ENCODE results near the gene NTSR1.

The NTSR1 gene

DNA sequence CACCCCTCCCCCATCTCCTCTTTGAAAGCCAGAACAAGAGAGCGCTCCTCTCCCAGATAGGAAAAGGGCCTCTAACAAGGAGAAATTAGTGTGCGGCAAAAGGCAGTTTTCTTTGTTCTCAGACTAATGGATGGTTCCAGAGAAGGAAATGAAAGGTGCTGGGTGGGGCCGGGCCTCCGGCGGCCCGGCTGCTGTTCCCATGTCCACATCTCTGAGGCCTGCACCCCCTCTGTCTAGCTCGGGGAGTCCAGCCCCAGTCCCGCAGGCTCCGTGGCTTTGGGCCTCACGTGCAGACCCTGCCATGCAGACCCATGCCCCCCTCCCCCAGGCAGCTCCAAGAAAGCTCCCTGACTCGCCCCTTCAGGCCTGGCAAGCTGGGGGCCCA is 51.8 kb downstream of the NTSR1 start:
- no peak for DNase-seq

DNA sequence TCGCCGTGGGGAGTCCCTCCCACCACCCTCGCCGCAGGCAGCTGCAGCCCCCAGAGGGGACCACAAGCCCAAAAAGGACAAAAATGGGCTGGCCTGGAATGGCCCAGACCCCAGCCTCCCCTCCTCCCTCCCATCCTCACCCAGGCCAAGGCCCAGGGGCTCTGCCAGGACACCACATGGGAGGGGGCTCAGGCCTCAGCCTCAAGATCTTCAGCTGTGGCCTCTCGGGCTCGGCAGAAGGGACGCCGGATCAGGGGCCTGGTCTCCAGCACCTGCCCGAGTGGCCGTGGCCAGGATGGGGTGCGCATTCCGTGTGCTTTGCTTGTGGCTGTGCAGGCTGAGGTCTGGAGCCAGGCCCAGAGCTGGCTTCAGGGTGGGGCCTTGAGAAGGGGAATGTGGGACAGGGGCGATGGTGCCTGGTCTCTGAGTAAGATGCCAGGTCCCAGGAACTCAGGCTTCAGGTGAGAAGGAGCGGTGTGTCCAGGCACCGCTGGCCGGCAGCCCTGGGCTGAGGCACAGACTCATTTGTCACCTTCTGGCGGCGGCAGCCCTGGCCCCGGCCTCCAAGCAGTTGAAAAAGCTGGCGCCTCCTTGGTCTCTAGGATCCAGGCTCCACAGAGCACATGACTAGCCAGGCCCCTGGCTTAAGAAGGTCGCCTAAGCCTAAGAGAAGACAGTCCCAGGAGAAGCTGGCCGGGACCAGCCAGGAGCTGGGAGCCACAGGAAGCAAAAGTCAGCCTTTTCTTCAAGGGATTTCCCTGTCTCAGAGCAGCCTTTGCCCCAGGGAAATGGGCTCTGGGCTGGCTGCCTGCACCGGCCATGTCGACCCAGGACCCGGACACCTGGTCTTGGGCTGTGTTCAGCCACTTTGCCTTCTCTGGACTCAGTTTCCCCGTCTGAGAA is 52.5 kb downstream of the NTSR1 start:
- DNase-seq = no peak

DNA sequence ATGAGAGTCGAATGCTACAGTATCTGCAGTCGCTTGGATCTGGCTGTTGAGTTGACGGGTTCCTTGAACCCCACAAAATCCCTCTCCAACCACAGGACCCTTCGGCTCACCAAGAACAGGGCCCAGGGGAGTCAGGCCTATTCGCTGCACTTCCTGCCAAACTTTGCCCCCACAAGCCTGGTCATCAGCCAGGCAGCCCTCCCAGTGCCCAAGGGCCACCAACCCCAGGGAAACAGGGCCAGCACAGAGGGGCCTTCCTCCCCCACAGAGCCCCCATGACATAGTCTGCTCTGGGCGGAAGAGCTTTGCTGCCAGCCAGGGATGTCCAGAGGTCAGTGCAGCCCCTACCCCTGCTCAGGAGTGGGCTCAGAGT is 53.1 kb downstream of the NTSR1 start:
- no peak for DNase-seq

DNA sequence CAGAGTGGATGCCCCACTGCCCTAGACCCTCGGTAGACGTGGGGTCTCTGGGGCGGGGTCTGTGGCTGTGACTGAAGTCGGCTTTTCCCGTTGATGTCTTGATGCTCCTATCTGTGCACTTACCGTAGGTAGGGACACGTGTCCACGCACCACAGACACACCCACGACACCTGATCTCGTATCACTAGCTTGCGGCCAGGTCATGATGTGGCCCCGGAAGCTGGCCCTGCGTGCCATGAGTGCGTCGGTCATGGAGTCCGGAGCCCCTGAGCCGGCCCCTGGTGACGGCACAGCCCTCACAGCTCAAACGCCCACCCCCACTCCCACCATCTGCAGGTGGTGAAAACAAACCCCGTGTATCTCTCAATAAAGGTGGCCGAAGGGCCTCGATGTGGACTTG is 53.7 kb downstream of the NTSR1 start:
- no peak for DNase-seq

DNA sequence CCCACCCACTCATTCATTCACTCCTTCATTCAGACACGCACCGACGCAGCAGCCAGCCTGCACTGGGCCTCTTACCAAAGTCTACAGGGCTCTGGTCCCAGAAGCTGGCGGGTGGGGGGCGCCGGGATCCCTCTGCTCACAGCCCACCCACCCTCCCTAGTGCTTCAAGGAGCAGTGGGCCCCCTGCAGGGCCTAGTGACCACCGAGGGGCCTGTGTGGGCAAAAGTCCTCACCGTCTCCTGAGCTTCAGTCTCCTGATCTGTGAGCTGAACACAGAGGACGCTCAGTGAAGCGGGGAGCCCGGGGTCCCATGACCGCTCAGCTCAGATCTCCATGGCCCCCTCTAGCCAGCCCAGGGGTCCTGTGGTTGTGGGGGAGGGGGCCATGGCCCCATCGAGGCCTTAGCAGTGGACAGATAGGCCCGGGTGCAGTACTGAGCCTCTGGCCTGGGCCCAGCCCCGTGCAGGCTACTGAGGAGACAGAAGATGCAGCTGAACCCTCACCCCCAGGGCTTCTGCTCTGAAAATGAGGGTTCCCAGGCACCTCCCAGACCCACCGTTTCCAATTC is 54.2 kb downstream of the NTSR1 start:
- no peak for DNase-seq

DNA sequence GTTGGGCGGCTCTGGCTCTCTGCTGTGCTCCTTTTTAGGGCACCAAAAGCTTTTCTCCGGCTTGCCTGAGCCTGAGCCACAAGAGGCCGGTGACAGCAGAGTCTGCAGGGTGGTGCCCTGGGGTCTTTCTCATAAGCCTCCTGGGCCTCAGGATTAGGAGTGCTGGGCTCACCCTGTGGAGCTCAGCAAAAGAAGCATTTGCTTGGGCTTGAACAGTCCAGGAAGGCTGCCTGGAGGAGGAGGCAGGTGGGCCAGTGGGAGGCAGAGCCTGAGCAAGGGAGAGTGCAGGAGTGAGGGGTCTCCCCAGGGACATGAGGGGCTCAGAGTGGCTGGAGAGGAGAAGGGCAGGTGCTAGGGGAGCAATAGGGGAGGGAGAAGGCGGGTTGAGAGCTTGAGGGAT is 54.8 kb downstream of the NTSR1 start:
- DNase-seq = no peak

DNA sequence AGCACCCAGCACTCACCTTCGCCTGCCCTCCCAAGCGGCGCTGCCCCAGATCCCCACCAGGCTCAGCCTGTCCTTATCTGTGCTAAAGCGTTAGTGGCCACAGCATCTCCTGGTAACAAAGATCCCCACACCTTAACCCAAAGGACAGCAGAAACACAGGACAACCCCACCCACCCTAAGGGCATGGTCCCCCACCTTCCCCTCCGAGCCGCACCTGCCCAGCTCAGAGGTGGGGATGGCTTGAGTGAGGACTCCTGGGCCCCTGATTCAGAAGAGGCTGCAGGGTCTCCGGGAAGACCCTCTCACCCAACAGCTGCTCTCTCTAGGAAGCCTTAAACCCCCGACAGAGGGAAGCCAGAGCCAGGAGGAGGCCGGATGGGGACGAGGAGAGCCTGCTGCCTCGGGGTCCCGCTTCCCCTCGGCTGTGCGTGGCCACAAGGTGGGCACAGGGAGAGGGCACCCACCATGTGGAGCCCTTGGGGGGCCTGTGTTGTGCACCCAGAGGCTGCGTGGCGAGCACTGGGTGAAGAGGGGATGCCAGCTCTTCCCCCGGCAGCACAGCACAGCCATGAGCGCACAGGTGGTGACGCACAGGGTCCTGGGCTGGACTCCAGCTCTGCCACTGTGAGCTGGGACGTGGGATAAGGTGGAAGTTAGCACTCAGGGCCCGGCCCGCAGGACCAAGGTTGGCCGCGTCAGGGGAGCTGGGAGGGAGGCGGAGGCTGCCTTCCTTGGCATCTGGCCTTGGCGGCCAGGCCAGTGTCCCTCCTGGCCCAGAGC is 55.7 kb downstream of the NTSR1 start:
- DNase-seq = no peak

DNA sequence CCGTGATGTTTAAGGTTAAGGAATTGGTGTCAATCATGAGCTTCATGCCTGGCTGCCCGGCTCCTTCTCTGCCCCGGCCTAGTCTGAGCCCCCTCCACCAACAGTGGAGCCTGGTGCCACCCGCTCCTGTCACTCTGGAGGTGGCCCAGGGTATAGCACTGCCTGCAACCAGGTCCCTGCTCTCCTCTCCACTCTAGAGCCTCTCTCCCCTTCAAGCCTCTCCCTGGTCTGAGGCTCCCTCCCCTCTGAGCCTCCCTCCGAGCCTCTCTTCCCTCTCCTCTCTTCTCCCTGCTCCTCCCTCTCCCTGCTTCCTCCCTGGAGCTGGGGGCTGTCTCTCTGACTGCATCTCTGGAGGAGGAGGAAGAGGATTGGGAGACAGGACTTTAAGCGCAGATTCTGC is 56.4 kb downstream of the NTSR1 start:
- DNase-seq = no peak

DNA sequence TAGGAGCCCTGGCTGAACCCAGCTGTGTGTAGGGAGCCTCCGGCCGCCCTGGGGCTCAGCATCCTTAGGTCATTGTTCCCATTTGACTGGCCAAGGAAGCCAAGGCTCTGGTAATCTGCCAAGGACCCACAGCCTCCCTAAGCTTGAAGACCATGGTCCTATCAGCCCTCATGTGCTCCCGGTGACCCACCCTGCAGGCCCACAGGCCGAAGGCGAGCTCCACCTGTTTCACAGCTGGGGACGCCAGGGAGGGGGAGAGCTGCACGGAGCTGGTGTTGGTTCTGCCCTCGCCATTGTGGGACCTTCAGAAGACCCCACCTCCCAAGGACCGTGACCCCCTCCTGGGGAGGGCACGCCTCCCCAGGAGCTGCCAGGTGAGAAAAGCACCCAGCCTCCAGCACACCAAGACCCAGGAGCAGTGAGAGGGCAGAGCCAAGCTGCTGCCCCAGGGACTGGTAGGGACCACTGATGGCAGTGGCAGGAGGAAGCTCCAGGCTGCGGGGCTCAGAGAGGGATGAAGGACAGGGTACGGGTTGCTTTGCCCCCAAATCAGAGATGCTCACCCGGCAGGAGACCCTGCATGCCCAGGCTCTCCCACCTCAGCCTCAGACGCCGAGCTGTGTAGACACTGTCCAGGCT is 56.9 kb downstream of the NTSR1 start:
- DNase-seq = no peak

DNA sequence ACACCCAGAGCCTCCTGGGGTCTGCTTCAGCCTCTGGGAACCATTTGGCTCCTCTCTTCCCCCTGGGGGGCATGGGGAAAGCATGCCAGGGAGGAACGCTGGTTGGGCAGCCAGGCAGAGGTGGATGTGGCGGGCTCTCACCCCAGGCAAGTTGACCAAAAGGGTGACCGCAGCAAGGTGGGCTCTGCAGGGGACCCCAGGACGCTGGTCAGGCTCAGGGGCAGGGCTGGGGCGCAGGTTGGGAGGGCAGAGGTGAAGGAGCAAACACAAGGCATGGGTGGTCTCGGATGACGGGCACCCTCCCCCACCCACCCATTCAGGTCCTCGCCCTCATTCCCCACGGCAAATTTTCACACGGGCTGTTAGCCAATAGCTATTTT is 57.4 kb downstream of the NTSR1 start:
- DNase-seq = no peak

DNA sequence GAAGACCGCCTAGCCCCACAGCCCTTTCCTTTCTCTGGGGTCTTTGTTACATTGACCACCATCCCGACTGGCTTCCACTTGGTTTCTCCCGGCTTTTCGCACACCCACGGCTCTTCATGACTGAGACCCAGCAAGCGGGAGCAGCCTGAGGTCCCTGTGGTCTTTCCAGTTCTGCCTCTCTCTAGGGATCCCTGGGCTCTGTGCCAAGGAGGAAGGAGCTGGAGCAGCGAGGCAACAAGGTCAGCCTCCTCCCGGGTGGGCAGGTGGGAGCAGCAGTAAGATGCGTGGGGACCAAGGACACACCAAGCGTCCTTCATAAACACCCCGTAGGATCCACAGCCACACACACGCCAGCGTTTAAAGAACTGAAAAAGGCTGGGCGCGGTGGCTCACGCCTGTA is 58.1 kb downstream of the NTSR1 start:
- no peak for DNase-seq

DNA sequence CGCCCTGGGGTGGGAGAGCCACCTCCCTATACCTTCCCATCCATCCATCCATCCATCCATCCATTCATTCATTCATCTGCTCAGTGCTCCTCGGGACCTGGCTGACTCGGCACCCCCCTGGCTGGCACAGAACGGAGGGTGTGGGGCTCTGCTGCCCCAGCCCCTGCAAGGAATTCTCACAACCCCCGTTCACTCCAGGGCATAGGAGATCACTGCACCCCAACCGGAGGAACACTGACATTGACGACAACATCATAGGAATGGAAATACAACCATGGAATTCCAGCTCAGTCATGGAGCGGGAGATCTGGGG is 59.6 kb downstream of the NTSR1 start:
- DNase-seq = no peak

DNA sequence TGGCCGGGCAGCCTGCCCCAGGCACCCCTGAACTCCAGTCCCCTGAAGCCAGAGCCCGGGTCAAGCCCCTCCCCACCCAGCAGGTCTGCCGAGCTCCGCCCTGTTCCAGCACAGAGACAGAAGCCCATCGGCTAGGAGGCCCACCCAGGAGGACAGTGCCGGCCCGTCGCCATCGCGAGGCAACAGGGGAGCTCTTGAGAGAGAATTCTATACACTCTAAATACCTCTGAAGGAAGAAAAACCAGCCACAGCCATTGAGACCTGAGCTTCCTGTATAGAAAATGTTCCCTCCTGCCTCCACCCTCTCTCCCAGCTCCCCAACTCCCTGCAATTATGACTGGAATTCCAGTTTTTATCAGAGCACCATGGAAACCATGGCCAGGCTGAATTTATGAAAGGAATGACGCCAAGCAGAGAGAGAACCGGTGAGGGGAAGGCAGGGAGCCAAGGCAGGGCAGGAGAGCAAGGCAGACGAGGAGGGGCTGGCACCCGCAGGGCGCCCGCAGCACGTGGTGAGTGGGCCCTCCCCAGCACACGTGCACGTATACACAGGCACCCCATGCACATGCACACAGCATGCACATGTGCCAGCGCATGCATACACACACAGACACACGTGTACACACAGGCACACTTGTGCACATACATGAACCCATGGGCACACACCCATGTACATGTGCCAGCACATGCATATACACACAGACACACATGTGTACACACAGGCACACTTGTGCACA is 60.1 kb downstream of the NTSR1 start:
- DNase-seq = no peak

DNA sequence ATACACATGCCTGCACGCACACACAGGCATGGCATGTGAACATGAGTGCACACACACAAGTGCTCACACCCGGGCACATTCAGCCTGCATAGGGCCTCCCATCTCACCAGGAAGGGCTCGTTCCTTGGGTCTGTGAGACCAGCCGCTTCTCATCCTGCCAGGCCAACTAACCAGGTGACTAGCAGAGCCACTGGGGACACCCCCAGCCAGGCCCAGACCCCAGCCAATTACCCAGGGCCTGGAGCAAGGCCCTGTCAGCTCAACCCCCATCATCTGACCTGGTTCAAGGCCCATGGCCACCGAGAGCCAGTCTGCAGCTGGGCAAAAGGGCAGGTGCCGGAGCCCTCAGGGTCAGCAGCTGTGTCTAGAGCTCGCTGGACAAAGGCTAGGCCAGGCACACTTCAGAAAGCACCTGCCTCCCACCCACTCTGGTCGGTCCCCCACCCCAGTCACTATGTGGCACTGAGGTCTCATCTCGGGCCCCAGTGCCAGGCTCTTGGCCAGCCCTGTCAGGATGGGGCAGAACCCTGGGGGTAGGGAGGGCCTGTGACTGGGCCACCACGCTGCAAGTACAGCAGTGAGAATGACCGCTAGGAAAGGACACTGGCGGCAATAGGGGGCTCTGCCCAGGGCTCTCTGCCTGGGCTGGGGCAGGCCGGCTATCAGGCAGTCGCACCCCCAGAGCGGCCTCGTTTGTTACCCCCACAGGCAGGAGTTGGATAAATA is 60.9 kb downstream of the NTSR1 start:
- DNase-seq = no peak

DNA sequence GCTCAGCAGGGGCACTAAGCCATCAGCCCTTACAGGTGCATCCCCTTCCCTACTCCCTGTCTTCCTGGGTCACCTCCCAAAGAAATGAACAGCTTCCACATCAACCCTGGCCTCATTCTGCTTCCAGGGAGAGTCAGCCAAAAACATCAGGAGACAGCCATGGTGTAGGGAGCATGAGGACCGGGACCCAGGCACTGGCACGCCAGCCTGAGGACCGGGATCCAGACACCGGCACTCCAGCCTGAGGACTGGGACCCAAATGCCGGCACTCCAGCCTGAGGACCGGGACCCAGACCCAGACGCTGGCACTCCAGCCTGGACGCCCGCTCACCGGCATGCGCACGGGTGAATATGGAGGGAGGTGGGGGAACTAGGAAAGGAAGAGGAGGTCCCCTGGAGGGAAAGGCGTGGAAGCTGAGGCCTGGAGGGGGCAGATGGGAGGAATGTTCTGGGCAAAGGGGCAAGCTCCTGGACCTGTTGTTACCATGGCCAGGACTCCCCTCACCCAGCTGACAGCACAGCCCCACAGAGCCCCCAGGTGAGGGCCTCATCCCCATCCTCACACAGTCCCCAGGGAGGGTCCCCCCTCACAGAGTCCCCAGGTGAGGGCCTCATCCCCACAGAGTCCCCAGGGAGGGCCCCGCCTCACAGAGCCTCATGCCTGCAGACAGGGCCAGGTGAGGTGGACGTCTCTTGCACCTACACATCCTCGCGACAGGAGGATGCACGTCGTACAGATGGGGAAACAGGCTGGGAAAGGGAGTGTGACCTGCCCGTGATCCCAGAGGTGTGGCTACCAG is 61.7 kb downstream of the NTSR1 start:
- DNase-seq = no peak

DNA sequence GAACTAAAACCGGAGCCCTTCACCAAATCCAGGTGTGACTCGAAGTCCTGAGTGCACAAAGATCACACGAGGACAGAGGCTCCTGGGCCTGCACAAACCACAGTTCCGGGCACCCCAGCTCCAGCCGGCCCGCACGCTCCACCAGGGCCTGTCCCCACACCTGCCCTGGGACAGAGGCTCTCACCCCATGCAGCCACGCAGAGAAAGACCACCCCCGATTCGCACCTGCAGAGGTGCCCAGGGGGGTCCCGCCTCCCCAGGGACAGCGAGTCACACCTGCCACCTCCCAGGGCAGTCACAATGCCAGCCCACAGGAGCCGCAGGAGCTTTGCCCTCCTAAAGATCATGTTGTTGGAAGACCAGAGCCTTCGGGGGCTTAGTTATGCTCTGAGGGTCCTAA is 62.3 kb downstream of the NTSR1 start:
- DNase-seq = no peak

DNA sequence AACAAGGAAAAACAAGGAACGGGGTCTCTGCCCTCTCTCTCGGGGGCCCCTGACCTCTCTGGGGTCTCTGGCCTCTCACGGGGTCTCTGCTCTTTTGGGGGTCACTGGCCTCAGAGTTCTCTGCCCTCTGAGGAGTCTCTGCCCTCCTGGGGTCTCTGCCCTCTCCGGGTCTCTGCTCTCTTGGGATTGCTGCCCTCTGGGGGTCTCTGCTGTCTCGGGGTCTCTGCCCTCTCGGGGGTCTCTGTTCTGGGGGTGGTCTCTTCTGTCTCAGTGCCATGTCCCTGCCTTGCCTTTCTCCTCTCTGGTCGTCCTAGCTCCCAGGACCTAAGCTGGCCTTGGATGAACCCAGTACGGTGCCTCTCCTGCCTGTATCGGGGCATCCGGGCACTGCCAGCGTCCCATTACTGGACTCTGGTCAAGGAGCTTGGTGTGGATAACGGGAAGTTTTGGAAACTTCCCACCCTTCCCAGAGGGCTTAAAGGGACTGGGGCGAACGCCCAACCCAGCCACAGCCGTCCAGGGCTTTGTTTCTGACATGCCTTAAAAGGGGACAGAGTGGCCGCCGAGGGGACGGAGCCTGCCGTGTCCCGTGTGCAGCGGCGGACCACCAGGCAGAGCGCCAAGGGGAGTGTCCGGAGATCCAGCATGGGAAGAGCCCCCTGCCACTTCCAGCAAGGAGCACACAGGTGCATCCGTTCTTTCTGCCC is 62.9 kb downstream of the NTSR1 start:
- no peak for DNase-seq

DNA sequence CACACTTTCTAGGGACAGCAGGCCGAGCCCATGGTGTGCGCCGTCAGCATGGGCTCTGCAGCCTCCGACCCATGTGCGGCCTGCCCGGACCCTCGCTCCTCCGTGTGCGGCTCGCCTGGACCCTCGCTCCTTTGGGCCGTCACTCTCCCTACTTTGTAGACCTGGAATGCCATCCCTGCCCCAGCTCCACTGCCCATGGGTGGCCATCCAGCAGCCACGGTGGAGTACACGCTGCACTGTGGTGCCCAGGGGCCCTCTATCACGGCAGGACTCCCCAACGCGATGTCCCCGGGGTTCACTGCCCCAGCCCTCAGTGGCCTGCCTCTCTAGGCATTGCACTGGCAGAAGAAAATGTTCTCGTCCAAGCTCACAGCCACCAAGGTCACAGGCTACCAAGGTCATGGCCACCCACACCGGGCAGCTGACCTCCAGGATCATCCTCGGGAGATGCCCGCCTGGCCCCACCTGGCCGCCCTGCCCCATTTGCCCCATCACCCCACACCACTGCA is 63.5 kb downstream of the NTSR1 start:
- DNase-seq = no peak

DNA sequence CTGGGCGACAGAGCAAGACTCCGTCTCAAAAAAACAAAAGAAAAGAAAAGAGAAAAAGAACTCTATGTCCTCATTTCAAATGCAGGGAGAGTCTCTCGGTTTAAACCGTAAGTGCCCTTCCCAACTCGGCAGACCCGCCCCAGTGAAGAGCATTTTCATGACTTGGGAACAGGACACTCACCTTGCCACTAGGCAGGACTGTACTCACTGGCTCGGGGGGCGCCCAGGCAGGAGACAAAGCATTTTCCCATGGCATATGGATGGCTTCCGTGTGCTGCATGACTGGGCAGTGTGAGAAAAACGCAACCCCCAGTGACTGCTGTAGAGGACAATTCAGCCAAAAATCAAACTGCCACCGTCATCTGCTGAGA is 64.0 kb downstream of the NTSR1 start:
- no peak for DNase-seq

DNA sequence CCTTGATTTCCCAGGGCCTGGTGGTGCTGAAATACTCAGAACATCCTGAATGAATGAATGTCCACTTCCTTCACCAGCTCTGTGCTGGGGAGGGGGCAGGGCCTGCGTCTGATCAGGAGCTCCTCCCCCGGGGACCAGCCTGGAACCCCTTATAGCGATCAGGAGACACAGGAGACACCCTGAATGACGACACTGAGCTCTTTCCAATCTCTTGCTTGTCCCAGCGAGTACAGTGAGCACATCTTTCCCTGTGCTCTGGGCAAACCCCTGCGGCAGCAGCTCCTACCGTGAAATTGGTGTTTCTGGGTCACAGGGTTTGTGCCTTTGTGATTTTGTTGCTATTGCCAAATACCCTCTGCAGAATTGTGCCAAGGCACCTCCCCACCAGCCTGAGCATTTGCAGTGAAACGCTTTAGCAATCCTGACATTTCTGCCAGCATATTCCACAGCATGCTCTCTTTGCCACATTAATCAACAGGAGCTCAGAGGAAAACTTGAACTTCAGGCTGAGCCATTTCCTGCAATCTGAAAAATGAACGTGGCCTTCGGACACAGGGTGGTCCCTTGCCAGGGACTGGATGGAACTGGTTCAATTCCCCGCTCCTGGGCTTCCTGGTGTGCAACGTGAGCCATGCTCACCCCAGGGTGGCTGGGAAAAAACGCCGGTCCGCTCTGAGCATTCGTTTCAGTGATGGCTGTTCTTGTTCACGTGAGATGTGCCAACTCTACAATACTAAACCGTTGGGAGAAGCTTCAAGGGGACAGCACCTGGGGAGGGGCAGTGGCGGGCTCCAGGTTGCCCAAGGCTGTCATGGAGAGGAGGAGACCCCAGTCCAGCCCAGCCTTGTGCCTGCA is 64.6 kb downstream of the NTSR1 start:
- no peak for DNase-seq

Data from NK-92 treated with Interleukin-12 subunit alpha and Interleukin-12 subunit beta, amount 100 ng/mL, for 24 hours (cell line).